Measurements from ENCODE around the gene PGA3.

The PGA3 gene

GRCh38 chr11:61186504-61186903 lies 16.8 kb upstream of the PGA3 start:
- POLR2A ChIA-PET: no interaction called here
- CTCF ChIA-PET: interaction anchor here (0.7 to 3.8 kb wide), 23 partner anchors 8 to 411 kb away, joined by 3 to 31 read pairs (median 5); partner anchors contain the start of gene CCDC86
- H3K4me3 ChIP-seq (ENCODE audit: low read depth, low read length): no peak overlapping the region

DNA sequence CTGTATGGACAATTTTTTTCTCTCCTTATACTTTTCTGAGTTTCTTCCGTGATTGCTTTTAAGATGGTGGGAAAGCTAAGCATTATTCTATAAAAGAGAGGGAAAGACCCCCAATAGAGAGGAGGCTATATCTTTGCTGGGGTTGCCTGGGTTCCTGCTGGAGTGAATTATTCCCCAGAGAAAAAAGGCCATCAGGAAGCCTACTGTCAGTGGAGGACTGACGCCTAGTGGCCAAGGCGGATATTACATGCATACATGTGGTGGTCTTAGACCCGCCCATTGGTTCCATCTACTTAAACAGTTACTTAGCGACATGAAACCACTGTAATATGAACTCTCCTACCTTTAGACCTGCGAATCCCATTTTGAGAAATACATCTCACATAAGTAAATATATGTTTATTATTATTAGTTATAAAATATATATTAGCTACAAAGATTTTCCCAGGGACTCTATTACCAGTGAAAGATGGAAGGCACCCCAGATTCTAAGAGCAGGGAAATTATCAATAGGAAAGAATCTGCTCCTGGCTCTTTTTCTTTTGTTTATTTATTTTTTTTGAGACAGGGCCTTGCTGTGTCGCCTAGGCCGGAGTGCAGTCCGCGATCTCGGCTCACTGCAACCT lies 15.7 kb upstream of the PGA3 start:
- ChIA-PET CTCF (interaction anchor here (0.6 to 3.8 kb wide), 40 partner anchors 9 to 558 kb away, joined by 3 to 31 read pairs (median 4); partner anchors contain the start of gene CCDC86), POLR2A (interaction anchor here (0.5 kb wide), 1 partner anchor 236 kb away, joined by 4 read pairs; no protein-coding TSS in a partner anchor)
- H3K4me1 ChIP-seq (ENCODE audit: control insufficient read depth, insufficient read depth, low read length): no peaks in the 10 kb centered on the region
- H3K4me3 ChIP-seq (ENCODE audit: low read depth, low read length): no peak overlapping the region
- peak; percentile 85 for TF ChIP-seq ZNF654 (tag by site-specific recombination; IDR thresholded peaks at IDR 0.05; ENCODE audit: low read depth)
- TF ChIP-seq ZNF114 (tag by site-specific recombination; IDR thresholded peaks at IDR 0.05): no peak
- TF ChIP-seq ZNF548 (tag by site-specific recombination; IDR thresholded peaks at IDR 0.05): no peak
- no peak for TF ChIP-seq ZNF280D (tag by site-specific recombination; IDR thresholded peaks at IDR 0.05)
- TF ChIP-seq, protein P1, sequence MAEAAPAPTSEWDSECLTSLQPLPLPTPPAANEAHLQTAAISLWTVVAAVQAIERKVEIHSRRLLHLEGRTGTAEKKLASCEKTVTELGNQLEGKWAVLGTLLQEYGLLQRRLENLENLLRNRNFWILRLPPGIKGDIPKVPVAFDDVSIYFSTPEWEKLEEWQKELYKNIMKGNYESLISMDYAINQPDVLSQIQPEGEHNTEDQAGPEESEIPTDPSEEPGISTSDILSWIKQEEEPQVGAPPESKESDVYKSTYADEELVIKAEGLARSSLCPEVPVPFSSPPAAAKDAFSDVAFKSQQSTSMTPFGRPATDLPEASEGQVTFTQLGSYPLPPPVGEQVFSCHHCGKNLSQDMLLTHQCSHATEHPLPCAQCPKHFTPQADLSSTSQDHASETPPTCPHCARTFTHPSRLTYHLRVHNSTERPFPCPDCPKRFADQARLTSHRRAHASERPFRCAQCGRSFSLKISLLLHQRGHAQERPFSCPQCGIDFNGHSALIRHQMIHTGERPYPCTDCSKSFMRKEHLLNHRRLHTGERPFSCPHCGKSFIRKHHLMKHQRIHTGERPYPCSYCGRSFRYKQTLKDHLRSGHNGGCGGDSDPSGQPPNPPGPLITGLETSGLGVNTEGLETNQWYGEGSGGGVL (tag by site-specific recombination; IDR thresholded peaks at IDR 0.05): no peak
- 0 out of 2 replicates have a peak, but pooled peaks have one; percentile 47 for TF ChIP-seq ZNF660 (tag by site-specific recombination; IDR thresholded peaks at IDR 0.05)
- TF ChIP-seq CTCF (tag by site-specific recombination; IDR thresholded peaks at IDR 0.05): peak; percentile 32; the same call in 1 of the 2 replicates
- no peak for TF ChIP-seq ZNF580 (tag by site-specific recombination; IDR thresholded peaks at IDR 0.05)
- TF ChIP-seq, protein P2, sequence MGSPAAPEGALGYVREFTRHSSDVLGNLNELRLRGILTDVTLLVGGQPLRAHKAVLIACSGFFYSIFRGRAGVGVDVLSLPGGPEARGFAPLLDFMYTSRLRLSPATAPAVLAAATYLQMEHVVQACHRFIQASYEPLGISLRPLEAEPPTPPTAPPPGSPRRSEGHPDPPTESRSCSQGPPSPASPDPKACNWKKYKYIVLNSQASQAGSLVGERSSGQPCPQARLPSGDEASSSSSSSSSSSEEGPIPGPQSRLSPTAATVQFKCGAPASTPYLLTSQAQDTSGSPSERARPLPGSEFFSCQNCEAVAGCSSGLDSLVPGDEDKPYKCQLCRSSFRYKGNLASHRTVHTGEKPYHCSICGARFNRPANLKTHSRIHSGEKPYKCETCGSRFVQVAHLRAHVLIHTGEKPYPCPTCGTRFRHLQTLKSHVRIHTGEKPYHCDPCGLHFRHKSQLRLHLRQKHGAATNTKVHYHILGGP (tag by site-specific recombination; IDR thresholded peaks at IDR 0.05): no peak
- TF ChIP-seq SP2 (tag by site-specific recombination; IDR thresholded peaks at IDR 0.05): no peak
- TF ChIP-seq OSR2 (tag by site-specific recombination; IDR thresholded peaks at IDR 0.05): no peak
- TF ChIP-seq, protein P3, sequence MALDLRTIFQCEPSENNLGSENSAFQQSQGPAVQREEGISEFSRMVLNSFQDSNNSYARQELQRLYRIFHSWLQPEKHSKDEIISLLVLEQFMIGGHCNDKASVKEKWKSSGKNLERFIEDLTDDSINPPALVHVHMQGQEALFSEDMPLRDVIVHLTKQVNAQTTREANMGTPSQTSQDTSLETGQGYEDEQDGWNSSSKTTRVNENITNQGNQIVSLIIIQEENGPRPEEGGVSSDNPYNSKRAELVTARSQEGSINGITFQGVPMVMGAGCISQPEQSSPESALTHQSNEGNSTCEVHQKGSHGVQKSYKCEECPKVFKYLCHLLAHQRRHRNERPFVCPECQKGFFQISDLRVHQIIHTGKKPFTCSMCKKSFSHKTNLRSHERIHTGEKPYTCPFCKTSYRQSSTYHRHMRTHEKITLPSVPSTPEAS (tag by site-specific recombination; IDR thresholded peaks at IDR 0.05): no peak
- no peak for TF ChIP-seq ZNF140 (tag by site-specific recombination; IDR thresholded peaks at IDR 0.05)
- no peaks in the 10 kb centered on the region for H3K36me3 ChIP-seq (ENCODE audit: control insufficient read depth in 2 of 2, insufficient read depth in 1 of 2, low read length in 2 of 2)
- no peak overlapping the region for H3K27ac ChIP-seq (ENCODE audit: extremely low read depth, low read depth, low read length)
- H3K9me3 ChIP-seq (ENCODE audit: control insufficient read depth, insufficient read depth, low read depth, low read length): no peaks in the 10 kb centered on the region

More at GRCh38 chr11:61186504-61186903, 16.8 kb upstream of the PGA3 start:
- Histone ChIP-seq H3K27ac (ENCODE audit: extremely low read depth, low read depth, low read length) (no peak overlapping the region), H3K4me1 (ENCODE audit: control insufficient read depth, insufficient read depth, low read length) (no peaks in the 10 kb centered on the region), H3K36me3 (ENCODE audit: control insufficient read depth in 2 of 2, insufficient read depth in 1 of 2, low read length in 2 of 2) (no peaks in the 10 kb centered on the region), H3K9me3 (ENCODE audit: control insufficient read depth, insufficient read depth, low read depth, low read length) (no peaks in the 10 kb centered on the region)
- TF ChIP-seq, protein P4, sequence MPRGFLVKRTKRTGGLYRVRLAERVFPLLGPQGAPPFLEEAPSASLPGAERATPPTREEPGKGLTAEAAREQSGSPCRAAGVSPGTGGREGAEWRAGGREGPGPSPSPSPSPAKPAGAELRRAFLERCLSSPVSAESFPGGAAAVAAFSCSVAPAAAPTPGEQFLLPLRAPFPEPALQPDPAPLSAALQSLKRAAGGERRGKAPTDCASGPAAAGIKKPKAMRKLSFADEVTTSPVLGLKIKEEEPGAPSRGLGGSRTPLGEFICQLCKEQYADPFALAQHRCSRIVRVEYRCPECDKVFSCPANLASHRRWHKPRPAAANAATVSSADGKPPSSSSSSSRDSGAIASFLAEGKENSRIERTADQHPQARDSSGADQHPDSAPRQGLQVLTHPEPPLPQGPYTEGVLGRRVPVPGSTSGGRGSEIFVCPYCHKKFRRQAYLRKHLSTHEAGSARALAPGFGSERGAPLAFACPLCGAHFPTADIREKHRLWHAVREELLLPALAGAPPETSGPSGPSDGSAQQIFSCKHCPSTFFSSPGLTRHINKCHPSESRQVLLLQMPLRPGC (tag by site-specific recombination; IDR thresholded peaks at IDR 0.05): no peak
- TF ChIP-seq EGR2 (tag by site-specific recombination; IDR thresholded peaks at IDR 0.05; ENCODE audit: low read depth) (no peak), TRIM28 (IDR thresholded peaks at IDR 0.05; ENCODE audit: borderline replicate concordance, low read length) (no peak), SP7 (tag by site-specific recombination; IDR thresholded peaks at IDR 0.05) (no peak)
